ENCODE measurements around the gene CARHSP1. TPM values are rescaled to one million over a fixed set of nuclear protein-coding genes. Genes with fewer than 3 reads are reported as not detected.

Gene CARHSP1
- total and polyA plus RNA-seq, 2 of the 4 experiments (the other 2 are of a cell fraction): 121 to 138 TPM

- H3K4me2 ChIP-seq (ENCODE audit: low read depth, low read length): no peak overlapping the region
- H2BK120ac ChIP-seq (ENCODE audit: low read depth, low read length): no peak overlapping the region
- DNase-seq: no peak
- dilution Hi-C loops (cut with HindIII; ENCODE audit: low sequenced_read_pairs, unreplicated experiment) (no loop called here), in situ Hi-C loops (cut with MboI; ENCODE audit: low sequenced_read_pairs) (no loop called here), intact Hi-C loops (cut with micrococcal nuclease) (no loop called here)
- no peak overlapping the region for H4K5ac ChIP-seq (ENCODE audit: low read depth, low read length)
- H2BK5ac ChIP-seq (ENCODE audit: low read depth, low read length, poor library complexity, severe bottlenecking): no peak overlapping the region
- no peak overlapping the region for H3K23ac ChIP-seq (ENCODE audit: low read depth, low read length)
- H4K8ac ChIP-seq (ENCODE audit: low read depth in 2 of 2, low read length in 2 of 2): no peak overlapping the region
- WGBS, 2 experiments (ENCODE audit: extremely low coverage in 2 of 2, insufficient read length in 1 of 2): 100% methylated on average over 2 of the region's 7 CpGs; no CpG with 5 or more reads in 1 of the 2 experiments
- H3K4me3 ChIP-seq (ENCODE audit: insufficient read depth, low read depth, low read length): no peak overlapping the region
- ChIA-PET CTCF (interaction anchor here (0.7 kb wide), 1 partner anchor 14 kb away, joined by 3 read pairs; no protein-coding TSS in a partner anchor), POLR2A (ENCODE audit: unreplicated experiment) (no interaction called here)
- no peak overlapping the region for H2BK15ac ChIP-seq (ENCODE audit: low read depth, low read length)
- no peak overlapping the region for H2AK5ac ChIP-seq (ENCODE audit: low read depth, low read length)
- no peak overlapping the region for H2BK20ac ChIP-seq (ENCODE audit: low read depth, low read length)
- peaks cover 21% of the 10 kb centered on the region for H3K4me1 ChIP-seq (ENCODE audit: control insufficient read depth, insufficient read depth, low read length)
- H3K14ac ChIP-seq (replicated peaks; ENCODE audit: low read depth, low read length): no peak overlapping the region
- no peak overlapping the region for H2AFZ ChIP-seq (replicated peaks; ENCODE audit: low read length, poor library complexity)
- H2AK9ac ChIP-seq (replicated peaks; ENCODE audit: low read depth, low read length, poor library complexity): no peak overlapping the region
- no peaks in the 10 kb centered on the region for H3K27me3 ChIP-seq (ENCODE audit: control insufficient read depth, insufficient read depth, low read length)
- TF ChIP-seq MAZ (IDR thresholded peaks at IDR 0.05; ENCODE audit: borderline replicate concordance, low read depth, low read length) (no peak), POLR2A (IDR thresholded peaks at IDR 0.05; ENCODE audit: low read depth, low read length) (no peak), CEBPB (IDR thresholded peaks at IDR 0.05; ENCODE audit: low read depth, low read length) (no peak), FOS (IDR thresholded peaks at IDR 0.05; ENCODE audit: low read depth, low read length) (no peak), CHD1 (IDR thresholded peaks at IDR 0.05; ENCODE audit: low read depth, low read length) (no peak), CTCF (conservative IDR thresholded peaks at IDR 0.05; ENCODE audit: low read depth, low read length) (no peak), RCOR1 (IDR thresholded peaks at IDR 0.05; ENCODE audit: insufficient replicate concordance, low read length) (no peak), ELK1 (IDR thresholded peaks at IDR 0.05; ENCODE audit: borderline replicate concordance, low read depth, low read length) (no peak), MXI1 (IDR thresholded peaks at IDR 0.05; ENCODE audit: borderline replicate concordance, low read depth, low read length) (no peak), MAFK (IDR thresholded peaks at IDR 0.05; ENCODE audit: low read depth, low read length) (no peak), SMC3 (IDR thresholded peaks at IDR 0.05; ENCODE audit: low read depth, low read length) (no peak), BHLHE40 (IDR thresholded peaks at IDR 0.05; ENCODE audit: low read depth, low read length) (no peak), RFX5 (IDR thresholded peaks at IDR 0.05; ENCODE audit: low read depth, low read length) (no peak), NFE2L2 (IDR thresholded peaks at IDR 0.05; ENCODE audit: low read depth, low read length) (no peak), RAD21 (IDR thresholded peaks at IDR 0.05; ENCODE audit: low read length) (no peak)
- TF ChIP-seq, protein P1, sequence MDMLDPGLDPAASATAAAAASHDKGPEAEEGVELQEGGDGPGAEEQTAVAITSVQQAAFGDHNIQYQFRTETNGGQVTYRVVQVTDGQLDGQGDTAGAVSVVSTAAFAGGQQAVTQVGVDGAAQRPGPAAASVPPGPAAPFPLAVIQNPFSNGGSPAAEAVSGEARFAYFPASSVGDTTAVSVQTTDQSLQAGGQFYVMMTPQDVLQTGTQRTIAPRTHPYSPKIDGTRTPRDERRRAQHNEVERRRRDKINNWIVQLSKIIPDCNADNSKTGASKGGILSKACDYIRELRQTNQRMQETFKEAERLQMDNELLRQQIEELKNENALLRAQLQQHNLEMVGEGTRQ (IDR thresholded peaks at IDR 0.05; ENCODE audit: low read depth, low read length): no peak
- no TSS peak for BruUV-seq (replicated peaks)
- H3K4ac ChIP-seq (ENCODE audit: low read depth, low read length): no peak overlapping the region
- no peaks in the 10 kb centered on the region for H3K9me3 ChIP-seq (ENCODE audit: control insufficient read depth, insufficient read depth, low read length)
- H4K91ac ChIP-seq (ENCODE audit: insufficient read depth, low read depth, low read length): no peak overlapping the region
- H3K18ac ChIP-seq (ENCODE audit: low read depth, low read length): no peak overlapping the region
- H3K36me3 ChIP-seq (ENCODE audit: control insufficient read depth, insufficient read depth, low read length): peaks cover 36% of the 10 kb centered on the region
- peaks cover 17 to 52% of the 10 kb centered on the region in 2 experiments; a peak in 3 of 4 replicates for H3K79me1 ChIP-seq (ENCODE audit: low read depth in 1 of 2, low read length in 2 of 2)
- ATAC-seq (ENCODE audit: low read depth): no peak
- H3K27ac ChIP-seq (ENCODE audit: insufficient read depth, low read length): no peak overlapping the region
- no peak overlapping the region for H3K9ac ChIP-seq (ENCODE audit: low read depth, low read length)
- H3K56ac ChIP-seq (ENCODE audit: extremely low read depth, insufficient read depth, low read length): no peak overlapping the region
- peaks cover 15% of the 10 kb centered on the region for H3K9me1 ChIP-seq (ENCODE audit: insufficient read depth, low read length)
- peaks cover 57% of the 10 kb centered on the region for H4K20me1 ChIP-seq (ENCODE audit: insufficient read depth, low read length)
Observed at GRCh38 chr16:8845699-8846298, 23.0 kb downstream of the CARHSP1 start.
